Measurements from ENCODE around the gene TIFAB.

TIFAB gene

DNA sequence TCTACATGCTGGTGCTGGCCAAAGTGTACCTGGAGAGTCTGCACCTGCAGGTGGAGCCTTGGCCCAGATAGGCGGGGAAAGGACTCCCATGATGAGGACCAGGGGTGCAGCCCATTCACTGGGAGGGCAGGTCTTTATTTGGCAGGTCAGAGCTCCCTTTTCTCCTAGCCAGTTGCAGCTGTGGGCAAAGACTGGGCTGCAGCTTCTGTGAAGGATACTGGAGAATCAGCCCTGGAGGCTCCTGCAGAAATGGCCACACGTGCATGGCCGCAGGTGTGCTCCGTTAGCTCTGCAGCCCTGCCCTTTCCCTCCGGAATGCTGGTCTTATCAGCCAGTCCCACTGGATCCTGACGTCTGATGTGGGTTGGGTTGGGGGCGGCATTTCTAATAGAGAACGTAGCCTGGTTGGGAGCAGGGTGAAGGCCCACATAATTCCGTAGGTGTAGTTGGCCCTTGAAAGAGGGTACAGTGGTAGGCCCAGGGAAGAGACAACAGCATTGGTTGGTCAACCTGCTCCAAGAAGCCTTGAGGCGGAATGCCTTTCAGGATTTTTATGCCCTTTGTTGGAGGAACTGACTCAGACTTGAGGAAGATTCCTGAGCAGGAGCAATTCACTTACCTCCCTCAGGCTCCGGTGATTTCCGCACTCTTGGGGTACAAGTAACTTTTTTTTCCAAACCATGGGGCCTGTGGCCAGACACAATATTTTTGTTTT, 22.0 kb upstream of the TIFAB start:
- H3K14ac ChIP-seq (ENCODE audit: low read length), result no peak overlapping the region
- H3K4me3 ChIP-seq (ENCODE audit: low read depth, low read length), result no peak overlapping the region
- H3K4me2 ChIP-seq (ENCODE audit: low read length), result no peak overlapping the region
- no peak overlapping the region for H4K8ac ChIP-seq (ENCODE audit: low read depth, low read length)
- H3K36me3 ChIP-seq (ENCODE audit: control insufficient read depth in 1 of 2, insufficient read depth in 2 of 2, low read length in 2 of 2), result no peaks in the 10 kb centered on the region
- H3K4ac ChIP-seq (ENCODE audit: low read depth, low read length), result no peak overlapping the region
- H4K12ac ChIP-seq (ENCODE audit: low read depth, low read length), result no peak overlapping the region
- no peak overlapping the region for H3K9ac ChIP-seq (ENCODE audit: low read length)
- H4K91ac ChIP-seq (ENCODE audit: low read depth, low read length), result no peak overlapping the region
- peaks cover 0 to 6% of the 10 kb centered on the region in 2 experiments for H3K4me1 ChIP-seq (ENCODE audit: control insufficient read depth in 1 of 2, insufficient read depth in 2 of 2, low read length in 2 of 2)
- H3K27ac ChIP-seq (ENCODE audit: low read depth, low read length), result no peak overlapping the region
- H2BK5ac ChIP-seq (ENCODE audit: low read depth, low read length, poor library complexity), result no peak overlapping the region
- peak; percentile 88 to 92 for DNase-seq
- no CpG with 5 or more reads among the region's 12 CpGs for WGBS (ENCODE audit: extremely low coverage, insufficient coverage, insufficient read length)
- no peaks in the 10 kb centered on the region for H3K79me2 ChIP-seq (ENCODE audit: control insufficient read depth, insufficient read depth, low read length, poor library complexity)
- H2BK120ac ChIP-seq (ENCODE audit: insufficient read depth, low read length, poor library complexity), result no peak overlapping the region
- no peak overlapping the region for H2BK12ac ChIP-seq (ENCODE audit: low read length)
- H2AK5ac ChIP-seq (ENCODE audit: low read length), result no peak overlapping the region
- no peaks in the 10 kb centered on the region for H3K27me3 ChIP-seq (ENCODE audit: insufficient read depth, low read length)
- H3K23ac ChIP-seq (ENCODE audit: low read length), result no peak overlapping the region
- no peaks in the 10 kb centered on the region for H3K9me3 ChIP-seq (ENCODE audit: insufficient read depth, low read depth, low read length)
- H2AFZ ChIP-seq (ENCODE audit: insufficient read depth, low read length, poor library complexity), result no peak overlapping the region
- H3K79me1 ChIP-seq (ENCODE audit: low read length), result no peaks in the 10 kb centered on the region
- no peak overlapping the region for H3K18ac ChIP-seq (ENCODE audit: low read length)

- no CpG with 5 or more reads among the region's 5 CpGs for WGBS (ENCODE audit: extremely low coverage, insufficient coverage, insufficient read length)
- Histone ChIP-seq H2AK5ac (ENCODE audit: low read length) (no peak overlapping the region), H3K23ac (ENCODE audit: low read length) (no peak overlapping the region), H4K12ac (ENCODE audit: low read depth, low read length) (no peak overlapping the region), H3K27ac (ENCODE audit: low read depth, low read length) (no peak overlapping the region), H4K91ac (ENCODE audit: low read depth, low read length) (no peak overlapping the region), H2AFZ (ENCODE audit: insufficient read depth, low read length, poor library complexity) (no peak overlapping the region), H3K9me3 (ENCODE audit: insufficient read depth, low read depth, low read length) (no peaks in the 10 kb centered on the region), H3K79me1 (ENCODE audit: low read length) (no peaks in the 10 kb centered on the region), H3K4me2 (ENCODE audit: low read length) (no peak overlapping the region), H3K14ac (ENCODE audit: low read length) (no peak overlapping the region), H3K9ac (ENCODE audit: low read length) (no peak overlapping the region), H2BK5ac (ENCODE audit: low read depth, low read length, poor library complexity) (no peak overlapping the region), H3K27me3 (ENCODE audit: insufficient read depth, low read length) (peaks cover 9% of the 10 kb centered on the region), H3K4me1 (ENCODE audit: control insufficient read depth in 1 of 2, insufficient read depth in 2 of 2, low read length in 2 of 2) (peaks cover 0 to 6% of the 10 kb centered on the region in 2 experiments), H2BK120ac (ENCODE audit: insufficient read depth, low read length, poor library complexity) (no peak overlapping the region), H3K4me3 (ENCODE audit: low read depth, low read length) (no peak overlapping the region), H3K79me2 (ENCODE audit: control insufficient read depth, insufficient read depth, low read length, poor library complexity) (no peaks in the 10 kb centered on the region), H3K18ac (ENCODE audit: low read length) (no peak overlapping the region), H3K36me3 (ENCODE audit: control insufficient read depth in 1 of 2, insufficient read depth in 2 of 2, low read length in 2 of 2) (no peaks in the 10 kb centered on the region), H2BK12ac (ENCODE audit: low read length) (no peak overlapping the region), H4K8ac (ENCODE audit: low read depth, low read length) (no peak overlapping the region), H3K4ac (ENCODE audit: low read depth, low read length) (no peak overlapping the region)
- DNase-seq, result no peak
Observed at GRCh38 chr5:135472141-135472540, 20.0 kb upstream of the TIFAB start.

- Histone ChIP-seq H4K91ac (ENCODE audit: low read depth, low read length) (no peak overlapping the region), H3K27me3 (ENCODE audit: insufficient read depth, low read length) (peaks cover 12% of the 10 kb centered on the region), H3K23ac (ENCODE audit: low read length) (no peak overlapping the region), H4K12ac (ENCODE audit: low read depth, low read length) (no peak overlapping the region), H3K36me3 (ENCODE audit: control insufficient read depth in 1 of 2, insufficient read depth in 2 of 2, low read length in 2 of 2) (no peaks in the 10 kb centered on the region), H3K27ac (ENCODE audit: low read depth, low read length) (no peak overlapping the region), H3K4me2 (ENCODE audit: low read length) (no peak overlapping the region), H3K9ac (ENCODE audit: low read length) (no peak overlapping the region), H3K4ac (ENCODE audit: low read depth, low read length) (no peak overlapping the region), H3K9me3 (ENCODE audit: insufficient read depth, low read depth, low read length) (no peaks in the 10 kb centered on the region), H3K79me2 (ENCODE audit: control insufficient read depth, insufficient read depth, low read length, poor library complexity) (no peaks in the 10 kb centered on the region), H3K79me1 (ENCODE audit: low read length) (no peaks in the 10 kb centered on the region), H2BK5ac (ENCODE audit: low read depth, low read length, poor library complexity) (no peak overlapping the region), H3K14ac (ENCODE audit: low read length) (no peak overlapping the region), H2AK5ac (ENCODE audit: low read length) (no peak overlapping the region), H4K8ac (ENCODE audit: low read depth, low read length) (no peak overlapping the region), H3K4me3 (ENCODE audit: low read depth, low read length) (no peak overlapping the region), H2BK120ac (ENCODE audit: insufficient read depth, low read length, poor library complexity) (no peak overlapping the region), H2BK12ac (ENCODE audit: low read length) (no peak overlapping the region), H2AFZ (ENCODE audit: insufficient read depth, low read length, poor library complexity) (no peak overlapping the region), H3K4me1 (ENCODE audit: control insufficient read depth in 1 of 2, insufficient read depth in 2 of 2, low read length in 2 of 2) (peaks cover 0 to 6% of the 10 kb centered on the region in 2 experiments), H3K18ac (ENCODE audit: low read length) (no peak overlapping the region)
- no peak for DNase-seq
- WGBS (ENCODE audit: extremely low coverage, insufficient coverage, insufficient read length), result no CpG with 5 or more reads among the region's 4 CpGs
Observed at GRCh38 chr5:135471726-135472125, 19.6 kb upstream of the TIFAB start.

DNA sequence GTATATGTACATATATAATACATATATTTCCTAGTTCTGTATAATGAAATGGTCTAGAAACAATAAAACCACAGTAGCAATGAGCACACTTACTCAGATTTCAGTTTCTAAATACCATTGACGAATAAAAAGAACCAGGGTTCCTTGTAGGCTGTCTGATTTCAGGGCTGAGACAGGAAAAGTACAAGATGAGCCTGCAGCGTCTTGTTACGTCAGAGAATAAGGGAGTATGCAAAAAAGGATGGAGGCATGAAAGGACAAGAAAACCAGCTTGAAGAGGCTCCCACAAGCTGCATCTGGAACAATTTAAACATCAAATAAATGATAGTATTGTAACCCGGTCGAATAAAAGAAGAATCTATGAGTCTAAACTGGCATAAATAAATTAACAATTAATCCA, 17.8 kb upstream of the TIFAB start:
- Histone ChIP-seq H2BK12ac (ENCODE audit: low read length) (no peak overlapping the region), H4K12ac (ENCODE audit: low read depth, low read length) (no peak overlapping the region), H3K27ac (ENCODE audit: low read depth, low read length) (no peak overlapping the region), H3K79me1 (ENCODE audit: low read length) (no peaks in the 10 kb centered on the region), H2AK5ac (ENCODE audit: low read length) (no peak overlapping the region), H3K9me3 (ENCODE audit: insufficient read depth, low read depth, low read length) (no peaks in the 10 kb centered on the region), H2AFZ (ENCODE audit: insufficient read depth, low read length, poor library complexity) (no peak overlapping the region), H3K36me3 (ENCODE audit: control insufficient read depth in 1 of 2, insufficient read depth in 2 of 2, low read length in 2 of 2) (no peaks in the 10 kb centered on the region), H3K9ac (ENCODE audit: low read length) (no peak overlapping the region), H3K14ac (ENCODE audit: low read length) (no peak overlapping the region), H3K23ac (ENCODE audit: low read length) (no peak overlapping the region), H3K4me1 (ENCODE audit: control insufficient read depth in 1 of 2, insufficient read depth in 2 of 2, low read length in 2 of 2) (peaks cover 0 to 6% of the 10 kb centered on the region in 2 experiments), H2BK120ac (ENCODE audit: insufficient read depth, low read length, poor library complexity) (no peak overlapping the region), H3K79me2 (ENCODE audit: control insufficient read depth, insufficient read depth, low read length, poor library complexity) (no peaks in the 10 kb centered on the region), H3K18ac (ENCODE audit: low read length) (no peak overlapping the region), H3K4me2 (ENCODE audit: low read length) (no peak overlapping the region), H3K27me3 (ENCODE audit: insufficient read depth, low read length) (peaks cover 18% of the 10 kb centered on the region), H4K91ac (ENCODE audit: low read depth, low read length) (no peak overlapping the region), H3K4me3 (ENCODE audit: low read depth, low read length) (no peak overlapping the region), H2BK5ac (ENCODE audit: low read depth, low read length, poor library complexity) (no peak overlapping the region), H4K8ac (ENCODE audit: low read depth, low read length) (no peak overlapping the region), H3K4ac (ENCODE audit: low read depth, low read length) (no peak overlapping the region)
- WGBS (ENCODE audit: extremely low coverage, insufficient coverage, insufficient read length), result no CpG with 5 or more reads among the region's 5 CpGs
- no peak for DNase-seq
